Liver (tissue), 3 donors: ENCODE measurements around the gene MST1.
A peak's percentile ranks its signal among the peaks of the same experiment; 100 is the strongest.

Source experiments
- ATF3 ChIP-seq: IDR thresholded peaks from 2 replicates; pipeline ENCODE4 v1.6.1; 2016; ENCODE audit warnings: antibody characterized with exemption
- CTCF ChIP-seq: fragments of 150-350 bp; IDR thresholded peaks from 2 replicates; pipeline ENCODE4 v1.5.1; 2017; ENCODE audit warnings: improper control_type of control experiment, low read depth, low read length; ENCODE audit not compliant: missing input control
- EGR1 ChIP-seq, 2 donors: IDR thresholded peaks; 2 replicates each; pipeline ENCODE4 v1.6.1; 2016 to 2018; ENCODE audit warnings: antibody characterized with exemption in 2 of 2, low read depth in 2 of 2
- FOXA1 ChIP-seq: IDR thresholded peaks from 2 replicates; pipeline ENCODE4 v1.6.1; 2016; ENCODE audit warnings: antibody characterized with exemption
- GABPA ChIP-seq, 2 donors: IDR thresholded peaks in 1 of 2; conservative IDR thresholded peaks in 1 of 2; 2 replicates each; pipeline ENCODE4 v1.6.1; 2016; ENCODE audit warnings: antibody characterized with exemption in 2 of 2, mild to moderate bottlenecking in 1 of 2, moderate library complexity in 1 of 2
- HNF4A ChIP-seq, 2 donors: conservative IDR thresholded peaks; 2 replicates each; pipeline ENCODE4 v1.6.1; 2016; ENCODE audit warnings: antibody characterized with exemption in 2 of 2, mild to moderate bottlenecking in 2 of 2
- JUND ChIP-seq, 2 donors: IDR thresholded peaks; 2 replicates each; pipeline ENCODE4 v1.6.1; 2016; ENCODE audit warnings: antibody characterized with exemption in 2 of 2
- RAD21 ChIP-seq, 2 donors: IDR thresholded peaks; 2 replicates each; pipeline ENCODE4 v1.6.1; 2016; ENCODE audit warnings: antibody characterized with exemption in 2 of 2, mild to moderate bottlenecking in 2 of 2
- REST ChIP-seq: IDR thresholded peaks from 2 replicates; pipeline ENCODE4 v1.6.1; 2016; ENCODE audit warnings: antibody characterized with exemption, mild to moderate bottlenecking
- RXRA ChIP-seq, 2 donors: IDR thresholded peaks; 2 replicates each; pipeline ENCODE4 v1.6.1; 2017 to 2018; ENCODE audit warnings: antibody characterized with exemption in 2 of 2, mild to moderate bottlenecking in 1 of 2
- SP1 ChIP-seq: IDR thresholded peaks from 2 replicates; pipeline ENCODE4 v1.6.1; 2018; ENCODE audit warnings: antibody characterized with exemption, mild to moderate bottlenecking
- TAF1 ChIP-seq: conservative IDR thresholded peaks from 2 replicates; pipeline ENCODE4 v1.6.1; 2016; ENCODE audit warnings: antibody characterized with exemption, mild to moderate bottlenecking
- YY1 ChIP-seq: IDR thresholded peaks from 2 replicates; pipeline ENCODE4 v1.6.1; 2016; ENCODE audit warnings: antibody characterized with exemption, mild to moderate bottlenecking
- ZBTB33 ChIP-seq: IDR thresholded peaks from 2 replicates; pipeline ENCODE4 v1.6.1; 2016; ENCODE audit warnings: antibody characterized with exemption
- donor health status: healthy.
- donor health status: healthy.

- TF ChIP-seq CTCF (no peak), GABPA (IDR thresholded peaks at IDR 0.05 in 1 of 2, conservative IDR thresholded peaks at IDR 0.05 in 1 of 2) (no peak), REST (no peak), HNF4A (conservative IDR thresholded peaks at IDR 0.05) (no peak), TAF1 (no peak), EGR1 (IDR thresholded peaks at IDR 0.05; ENCODE audit: low read depth in 2 of 2) (no peak), ZBTB33 (no peak), SP1 (no peak), JUND (IDR thresholded peaks at IDR 0.05) (no peak), RXRA (IDR thresholded peaks at IDR 0.05) (no peak), ATF3 (no peak), YY1 (no peak), RAD21 (IDR thresholded peaks at IDR 0.05) (no peak), FOXA1 (peak; percentile 9)
Observed at GRCh38 chr3:49718858-49719213, 29.6 kb upstream of the MST1 start.
